ENCODE results near the gene LMNTD1.

- no peak for TF ChIP-seq CTCF (IDR thresholded peaks at IDR 0.05)
- no peak for TF ChIP-seq POLR2A (IDR thresholded peaks at IDR 0.05)
Measured at GRCh38 chr12:25469368-25469767, 83.7 kb downstream of the LMNTD1 start.
